Urinary bladder (tissue), 4 donors: ENCODE measurements around the gene SLC9A8. TPM values are rescaled to one million over a fixed set of nuclear protein-coding genes. Genes with fewer than 3 reads are reported as not detected.

Experiments
- DNase-seq: peaks from one replicate; pipeline ENCODE4 v3.0.0-alpha.2; 2015; ENCODE audit errors: extremely low spot score
- H3K27ac ChIP-seq: one replicate; pipeline ENCODE4 v1.5.1; 2013; ENCODE audit warnings: low read depth, mild to moderate bottlenecking, moderate library complexity
- H3K36me3 ChIP-seq: one replicate; pipeline ENCODE4 v1.6.1; 2013; ENCODE audit warnings: mild to moderate bottlenecking, moderate library complexity; ENCODE audit not compliant: insufficient read depth
- H3K4me1 ChIP-seq: one replicate; pipeline ENCODE4 v1.6.1; 2013; ENCODE audit warnings: mild to moderate bottlenecking, moderate library complexity; ENCODE audit not compliant: insufficient read depth
- H3K4me3 ChIP-seq: one replicate; pipeline ENCODE4 v1.5.1; 2013; ENCODE audit warnings: low read depth, low read length
- WGBS: extraction: QIAGEN DNeasy Blood & Tissue Kit; methylation state at CpG from one replicate; pipeline ENCODE4 v1.1.7; 2013; 5-methylcytosine and 5-hydroxymethylcytosine counted together
- polyA plus RNA-seq: library from polyadenylated mRNA; stranded (reverse); fragments of 200-250 nt; gene quantifications from one replicate; pipeline ENCODE4 v1.2.3, GENCODE V29; 2013
- total RNA-seq: library from RNA; depleted of rRNA; stranded (reverse); fragments of >200 nt; gene quantifications from one replicate; pipeline ENCODE4 v1.2.3, GENCODE V29; 2014
- donor health status: healthy with polysubstance abuse.
- donor health status: healthy.

SLC9A8 gene
- total and polyA plus RNA-seq, 2 donors, result 7.6 to 9.7 TPM

DNA sequence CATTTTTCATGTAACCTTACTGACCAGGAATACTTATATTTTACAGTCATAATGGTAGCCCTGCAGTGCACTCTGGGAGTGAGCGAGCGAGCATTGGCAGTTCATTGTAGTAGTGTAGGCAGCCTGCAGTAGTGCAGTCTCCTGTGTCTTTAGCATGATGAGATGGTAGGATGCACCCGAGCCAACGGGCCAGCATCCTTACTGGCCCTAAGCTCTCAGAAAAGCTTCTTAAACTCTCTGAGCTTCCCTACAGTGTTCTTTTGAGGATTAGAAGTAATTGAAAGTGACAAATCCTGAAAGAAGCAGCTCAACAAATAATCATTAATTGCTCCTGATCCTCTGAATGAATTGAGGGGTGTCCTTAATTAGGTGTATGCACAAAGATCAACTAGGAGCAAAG is 20.9 kb downstream of the SLC9A8 start:
- Histone ChIP-seq H3K4me3 (no peak overlapping the region), H3K27ac (no peak overlapping the region), H3K4me1 (no peaks in the 10 kb centered on the region), H3K36me3 (peaks cover under 1% of the 10 kb centered on the region)
- DNase-seq, result no peak
- 88% methylated on average over 4 of the region's 4 CpGs for WGBS

DNA sequence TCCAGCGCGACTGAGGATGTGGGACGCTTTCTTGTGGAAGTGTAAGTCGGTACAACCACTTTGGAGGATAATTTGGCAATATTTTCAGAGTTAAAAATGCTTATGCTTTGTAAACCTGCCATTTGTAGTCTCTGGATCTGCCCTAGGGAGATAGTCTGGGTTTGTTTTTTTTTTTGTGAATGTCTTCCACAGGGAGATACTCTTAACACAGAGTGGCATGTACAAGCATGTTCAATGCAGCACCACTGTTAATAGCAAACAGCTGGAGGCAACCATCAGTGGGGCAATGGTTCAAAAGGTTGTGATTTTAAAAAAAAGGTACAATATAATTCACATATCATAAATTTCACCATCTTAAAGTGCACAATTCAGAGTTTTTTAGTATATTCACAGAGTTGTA is 22.4 kb downstream of the SLC9A8 start:
- Histone ChIP-seq H3K36me3 (peaks cover 4% of the 10 kb centered on the region), H3K27ac (no peak overlapping the region), H3K4me3 (no peak overlapping the region), H3K4me1 (no peaks in the 10 kb centered on the region)
- 87% methylated on average over 4 of the region's 4 CpGs for WGBS
- no peak for DNase-seq

GRCh38 chr20:49838546-49838945 is 25.9 kb downstream of the SLC9A8 start:
- DNase-seq, result no peak
- WGBS, result 81% methylated on average over 8 of the region's 8 CpGs
- Histone ChIP-seq H3K27ac (no peak overlapping the region), H3K36me3 (peaks cover 4% of the 10 kb centered on the region), H3K4me3 (no peak overlapping the region), H3K4me1 (no peaks in the 10 kb centered on the region)

DNA sequence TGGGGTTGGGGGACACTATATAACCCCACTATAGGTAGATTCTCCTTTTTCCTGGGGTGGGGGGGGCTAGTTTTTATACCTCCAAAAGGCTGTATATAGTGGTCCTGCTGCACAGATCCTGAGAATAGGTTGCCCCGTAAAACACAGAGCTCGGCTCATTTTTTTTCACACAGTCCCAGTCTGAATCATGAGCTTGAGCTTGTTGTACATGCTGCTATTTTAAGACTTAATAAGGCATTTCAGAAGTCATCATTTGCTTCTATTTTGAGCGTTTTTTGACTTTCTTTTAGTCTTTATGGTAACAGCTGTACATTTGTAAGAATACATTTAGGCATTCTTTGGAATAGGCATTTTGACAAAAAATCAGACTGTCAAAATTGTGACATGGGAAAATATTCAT is 30.5 kb downstream of the SLC9A8 start:
- no peak overlapping the region for H3K27ac ChIP-seq

DNA sequence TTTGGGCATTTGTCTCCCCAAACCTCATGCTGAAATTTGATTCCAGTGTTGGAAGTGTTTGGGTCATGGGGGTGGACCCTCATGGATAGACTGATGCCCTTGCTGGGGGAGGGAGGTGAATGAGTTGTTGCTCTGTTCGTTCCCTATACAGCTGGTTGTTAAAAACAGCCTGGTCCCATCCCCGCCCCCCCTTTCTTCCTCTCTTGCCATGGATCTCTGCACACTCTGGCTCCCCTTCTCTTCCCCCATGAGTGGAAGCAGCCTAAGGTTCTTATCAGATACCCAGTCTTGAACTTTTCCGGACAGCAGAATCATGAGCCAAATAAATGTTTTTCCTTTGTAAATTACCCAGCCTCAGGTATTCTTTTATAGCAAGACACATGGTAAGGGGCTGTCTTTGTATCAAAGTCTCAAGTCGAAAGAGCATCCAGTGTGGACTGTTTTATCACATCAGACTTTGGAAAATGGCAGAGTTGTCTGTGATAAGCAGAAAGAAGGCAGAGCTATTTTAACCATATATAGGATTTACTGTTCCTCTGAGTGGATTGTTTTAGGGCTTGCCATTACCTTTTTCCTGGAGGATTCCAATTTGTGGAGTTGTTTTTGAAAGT is 31.2 kb downstream of the SLC9A8 start:
- no peak for DNase-seq
- no peak overlapping the region for H3K27ac ChIP-seq

More for the DNA sequence above, 30.5 kb downstream of the SLC9A8 start:
- Histone ChIP-seq H3K4me1 (peaks cover 2% of the 10 kb centered on the region), H3K4me3 (no peak overlapping the region), H3K36me3 (peaks cover 4% of the 10 kb centered on the region)
- WGBS, result 36% methylated on average over 3 of the region's 3 CpGs
- DNase-seq, result no peak

DNA sequence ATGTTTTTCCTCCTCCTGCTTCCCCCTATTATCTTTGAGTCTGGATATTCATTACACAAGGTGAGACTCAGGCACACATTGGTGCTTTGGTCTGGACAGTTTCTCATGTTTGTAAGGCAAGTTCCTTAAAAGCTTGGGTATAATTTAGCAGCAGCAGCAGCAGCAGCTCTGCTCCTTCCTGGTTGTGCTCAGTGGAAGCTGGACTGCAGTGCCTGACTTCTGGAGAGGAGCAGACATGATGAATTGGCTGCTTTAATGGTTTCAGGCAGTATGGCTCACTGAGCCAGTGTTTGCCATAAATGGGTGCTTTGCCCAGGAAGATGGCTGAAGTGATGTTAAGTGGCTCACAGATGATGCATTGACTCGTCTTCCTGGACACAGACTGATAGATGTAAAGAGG is 32.4 kb downstream of the SLC9A8 start:
- 78% methylated on average over 1 of the region's 1 CpG for WGBS
- no peak overlapping the region for H3K4me3 ChIP-seq

More for the DNA sequence above, 31.2 kb downstream of the SLC9A8 start:
- 45% methylated on average over 4 of the region's 4 CpGs for WGBS
- Histone ChIP-seq H3K4me1 (peaks cover 2% of the 10 kb centered on the region), H3K36me3 (no peaks in the 10 kb centered on the region), H3K4me3 (no peak overlapping the region)

GRCh38 chr20:49846206-49846807 is 33.7 kb downstream of the SLC9A8 start:
- Histone ChIP-seq H3K4me3 (no peak overlapping the region), H3K4me1 (peaks cover 5% of the 10 kb centered on the region), H3K36me3 (no peaks in the 10 kb centered on the region), H3K27ac (no peak overlapping the region)
- 73% methylated on average over 6 of the region's 6 CpGs for WGBS
- DNase-seq, result no peak

More for the DNA sequence above, 32.4 kb downstream of the SLC9A8 start:
- Histone ChIP-seq H3K36me3 (no peaks in the 10 kb centered on the region), H3K4me1 (peaks cover 2% of the 10 kb centered on the region), H3K27ac (no peak overlapping the region)
- no peak for DNase-seq

DNA sequence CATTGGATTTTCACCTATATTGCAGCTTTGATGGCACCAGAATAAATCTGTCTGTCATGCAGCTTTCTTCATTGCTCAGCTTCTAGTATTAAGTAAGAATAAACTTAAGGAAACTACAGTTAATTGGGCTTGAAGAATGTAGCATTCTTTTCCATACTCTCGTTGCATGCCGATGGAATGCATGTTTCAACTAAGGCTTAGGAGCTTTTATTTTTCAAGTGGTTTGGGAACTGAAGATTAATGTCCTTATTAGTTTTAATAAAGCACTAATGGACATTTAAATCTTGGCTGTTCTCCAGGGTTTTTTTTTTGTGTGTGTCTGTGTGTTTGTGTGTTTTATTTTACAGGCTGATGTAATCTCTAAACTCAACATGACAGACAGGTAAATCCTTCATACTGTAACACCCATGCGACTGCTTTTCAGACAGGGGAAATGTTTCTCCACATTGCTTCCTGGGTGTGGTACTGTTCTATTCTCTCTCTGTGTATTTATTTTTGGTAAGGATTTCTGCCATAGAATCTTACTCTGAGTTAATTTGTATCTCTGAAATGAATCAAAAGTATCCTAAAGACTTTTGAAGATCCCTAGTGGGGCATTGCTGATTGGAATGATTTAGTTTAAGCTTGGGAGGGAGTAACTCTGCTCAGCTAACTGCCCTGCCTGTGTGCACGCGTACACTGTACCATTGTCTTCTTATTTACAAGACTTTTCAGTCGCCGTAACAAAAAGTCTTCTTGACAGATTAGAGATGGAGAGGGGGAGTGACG is 38.0 kb downstream of the SLC9A8 start:
- Histone ChIP-seq H3K4me1 (peaks cover 3% of the 10 kb centered on the region), H3K36me3 (no peaks in the 10 kb centered on the region), H3K27ac (no peak overlapping the region), H3K4me3 (no peak overlapping the region)
- DNase-seq, result peak; percentile 21
- WGBS, result 52% methylated on average over 8 of the region's 8 CpGs

GRCh38 chr20:49851231-49851705 is 38.6 kb downstream of the SLC9A8 start:
- no peak for DNase-seq
- Histone ChIP-seq H3K4me3 (no peak overlapping the region), H3K4me1 (peaks cover 3% of the 10 kb centered on the region), H3K36me3 (no peaks in the 10 kb centered on the region), H3K27ac (no peak overlapping the region)
- 51% methylated on average over 3 of the region's 3 CpGs for WGBS

- no peak overlapping the region for H3K27ac ChIP-seq
- H3K36me3 ChIP-seq, result no peaks in the 10 kb centered on the region
Observed at GRCh38 chr20:49851991-49852390, 39.4 kb downstream of the SLC9A8 start.

GRCh38 chr20:49852522-49853080 is 40.0 kb downstream of the SLC9A8 start:
- Histone ChIP-seq H3K36me3 (no peaks in the 10 kb centered on the region), H3K27ac (no peak overlapping the region), H3K4me1 (peaks cover 3% of the 10 kb centered on the region), H3K4me3 (no peak overlapping the region)
- 90% methylated on average over 8 of the region's 8 CpGs for WGBS
- no peak for DNase-seq

More at GRCh38 chr20:49851991-49852390, 39.4 kb downstream of the SLC9A8 start:
- Histone ChIP-seq H3K4me1 (peaks cover 3% of the 10 kb centered on the region), H3K4me3 (no peak overlapping the region)
- 68% methylated on average over 7 of the region's 7 CpGs for WGBS
- no peak for DNase-seq

GRCh38 chr20:49853640-49854039 is 41.0 kb downstream of the SLC9A8 start:
- DNase-seq, result no peak
- 84% methylated on average over 5 of the region's 5 CpGs for WGBS

DNA sequence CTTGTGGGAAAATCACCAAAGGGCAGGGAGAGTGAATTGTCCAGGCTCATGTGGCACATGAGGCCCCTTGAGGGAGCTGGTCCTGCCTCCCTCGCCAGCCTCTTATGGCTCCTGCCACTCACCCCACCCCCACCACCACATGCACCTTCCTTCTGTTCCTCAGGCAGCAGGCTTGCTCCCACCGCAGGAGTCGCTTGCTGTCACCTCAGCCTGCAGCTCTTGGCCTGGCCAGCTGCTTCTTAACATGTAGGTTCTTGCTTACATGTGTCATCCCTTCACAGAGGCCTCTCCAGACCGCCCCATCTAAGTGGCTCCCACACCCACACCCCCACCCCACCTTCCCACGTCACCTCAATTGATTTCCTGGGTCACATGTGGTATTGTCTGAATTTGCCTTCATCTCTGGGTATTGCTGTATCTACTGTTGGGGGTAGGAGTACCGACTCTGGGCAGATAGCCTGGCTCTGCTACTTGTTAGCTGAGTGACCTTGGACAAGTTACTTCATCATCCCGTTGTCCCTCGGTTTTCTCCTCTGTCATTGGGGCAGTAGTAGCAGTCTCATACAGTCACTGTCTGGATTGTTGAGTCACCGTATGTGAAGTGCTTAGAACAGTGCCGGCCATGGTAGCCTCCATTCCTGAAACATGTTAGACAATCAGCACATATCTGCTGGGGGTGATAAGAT is 41.7 kb downstream of the SLC9A8 start:
- H3K36me3 ChIP-seq, result no peaks in the 10 kb centered on the region
- no peak overlapping the region for H3K4me3 ChIP-seq
- 87% methylated on average over 10 of the region's 10 CpGs for WGBS
- no peak overlapping the region for H3K27ac ChIP-seq
- DNase-seq, result no peak
- H3K4me1 ChIP-seq, result peaks cover 3% of the 10 kb centered on the region

More at GRCh38 chr20:49853640-49854039, 41.0 kb downstream of the SLC9A8 start:
- no peak overlapping the region for H3K27ac ChIP-seq
- H3K4me1 ChIP-seq, result peaks cover 3% of the 10 kb centered on the region
- no peaks in the 10 kb centered on the region for H3K36me3 ChIP-seq
- no peak overlapping the region for H3K4me3 ChIP-seq
